Fibroblast of lung (primary cell): ENCODE measurements around the gene SUPT5H. TPM values are rescaled to one million over a fixed set of nuclear protein-coding genes. Genes with fewer than 3 reads are reported as not detected.
A peak's percentile ranks its signal among the peaks of the same experiment; 100 is the strongest.

Experiments
- DNase-seq, 2 donors: peaks; one replicate each; pipeline versions ENCODE4 v3.0.0 to v3.0.0-alpha.2; 2010; ENCODE audit warnings: low read depth in 2 of 2
- H2AFZ ChIP-seq: 2 replicates; pipeline ENCODE4 v1.5.1; 2012; ENCODE audit warnings: low read length, control low read depth, inconsistent platforms
- H3K27ac ChIP-seq: 2 replicates; pipeline ENCODE4 v1.5.1; 2011; ENCODE audit warnings: low read length, control low read depth; ENCODE audit not compliant: insufficient read depth
- H3K27me3 ChIP-seq: 2 replicates; pipeline ENCODE4 v1.5.1; 2011; ENCODE audit warnings: mild to moderate bottlenecking, low read length; ENCODE audit not compliant: control insufficient read depth, insufficient read depth
- H3K36me3 ChIP-seq: 2 replicates; pipeline ENCODE4 v1.5.1; 2011; ENCODE audit warnings: low read length; ENCODE audit not compliant: control insufficient read depth, insufficient read depth
- H3K4me1 ChIP-seq: 2 replicates; pipeline ENCODE4 v1.5.1; 2011; ENCODE audit warnings: low read length; ENCODE audit not compliant: control insufficient read depth, insufficient read depth; ENCODE audit errors: extremely low read depth
- H3K4me2 ChIP-seq: 2 replicates; pipeline ENCODE4 v1.5.1; 2011; ENCODE audit warnings: low read length, control low read depth; ENCODE audit not compliant: insufficient read depth; ENCODE audit errors: extremely low read depth
- H3K4me3 ChIP-seq, 4 experiments: fragments of 200-600 bp in 1 of 4; sonication (generic) in 1 of 4; replicated peaks in 1 of 4; 2 replicates each; pipeline ENCODE4 v1.5.1; 2011 to 2016; ENCODE audit warnings: low read length in 4 of 4, low read depth in 3 of 4, mild to moderate bottlenecking in 3 of 4, control low read depth in 2 of 4, inconsistent platforms in 1 of 4, mixed read lengths in 1 of 4; ENCODE audit not compliant: insufficient read depth in 1 of 4; ENCODE audit errors: control extremely low read depth in 1 of 4
- H3K79me2 ChIP-seq: 2 replicates; pipeline ENCODE4 v1.5.1; 2012; ENCODE audit warnings: mild to moderate bottlenecking, low read length, inconsistent platforms; ENCODE audit not compliant: control insufficient read depth, insufficient read depth
- H3K9ac ChIP-seq: 2 replicates; pipeline ENCODE4 v1.5.1; 2011; ENCODE audit warnings: mild to moderate bottlenecking, low read length, control low read depth; ENCODE audit not compliant: insufficient read depth
- H3K9me3 ChIP-seq: 2 replicates; pipeline ENCODE4 v1.5.1; 2012; ENCODE audit warnings: low read depth, low read length; ENCODE audit not compliant: control insufficient read depth, insufficient read depth
- H4K20me1 ChIP-seq: 2 replicates; pipeline ENCODE4 v1.5.1; 2011; ENCODE audit warnings: low read length; ENCODE audit not compliant: control insufficient read depth, insufficient read depth; ENCODE audit errors: extremely low read depth
- EZH2 ChIP-seq: IDR thresholded peaks from 2 replicates; pipeline ENCODE4 v1.5.1; 2012; ENCODE audit warnings: low read length, control low read depth, mild to moderate bottlenecking; ENCODE audit errors: missing control alignments
- polyA plus RNA-seq, 2 donors: library from polyadenylated mRNA; depleted of rRNA in 1 of 2; stranded (reverse) in 1 of 2; unstranded in 1 of 2; fragments of >200 nt; gene quantifications; 2 replicates each; pipeline ENCODE4 v1.2.1, GENCODE V29; 2011 to 2012; ENCODE audit warnings: missing spikeins in 1 of 2
- total RNA-seq: library from RNA; depleted of rRNA; stranded (reverse); fragments of >200 nt; gene quantifications from 2 replicates; pipeline ENCODE4 v1.2.1, GENCODE V29; 2014
- TF ChIP-seq, protein P1 (sequence below), 2 donors: IDR thresholded peaks in 1 of 2; conservative IDR thresholded peaks in 1 of 2; 1 replicate in 1 of 2; 2 replicates in 1 of 2; pipeline ENCODE4 v1.5.1; 2011 to 2012; ENCODE audit warnings: low read length in 2 of 2, control low read depth in 1 of 2, inconsistent platforms in 1 of 2, low read depth in 1 of 2, mild to moderate bottlenecking in 1 of 2

The SUPT5H gene
- total and polyA plus RNA-seq, 2 donors (not counting 1 experiment from before 2014, with no cell fraction given): 50.2 to 77.8 TPM

DNA sequence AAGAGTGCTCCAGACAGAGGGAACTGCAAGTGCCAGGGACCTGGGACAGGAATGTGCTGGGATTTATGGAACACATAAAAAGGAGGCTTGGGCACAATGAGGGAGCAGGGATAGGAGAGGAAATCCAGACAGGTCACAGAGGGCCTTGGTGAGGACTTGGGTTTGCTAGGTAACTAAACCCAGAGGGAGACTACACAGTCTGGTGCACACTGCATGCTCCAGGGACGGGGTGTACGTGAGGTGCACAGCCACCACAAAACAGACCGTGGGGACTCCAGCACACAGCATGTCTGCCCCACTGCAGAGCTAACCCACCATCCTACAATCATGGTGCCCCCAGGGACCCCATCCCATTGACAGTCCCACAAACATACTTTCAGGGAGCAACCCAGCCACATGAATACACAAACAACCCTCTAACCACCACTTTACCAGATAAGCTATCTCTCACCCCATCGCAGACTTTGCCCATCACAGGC lies 44.3 kb upstream of the SUPT5H start:
- Histone ChIP-seq H3K79me2 (peaks cover 8% of the 10 kb centered on the region), H3K9me3 (no peaks in the 10 kb centered on the region), H2AFZ (no peak overlapping the region), H3K4me3 (no peak overlapping the region), H3K36me3 (peaks cover 3% of the 10 kb centered on the region), H4K20me1 (no peaks in the 10 kb centered on the region), H3K9ac (peak overlapping the region; percentile 13), H3K4me1 (peaks cover 37% of the 10 kb centered on the region), H3K27ac (peak overlapping the region; percentile 96), H3K4me2 (no peak overlapping the region), H3K27me3 (no peaks in the 10 kb centered on the region)
- TF ChIP-seq, protein P1, sequence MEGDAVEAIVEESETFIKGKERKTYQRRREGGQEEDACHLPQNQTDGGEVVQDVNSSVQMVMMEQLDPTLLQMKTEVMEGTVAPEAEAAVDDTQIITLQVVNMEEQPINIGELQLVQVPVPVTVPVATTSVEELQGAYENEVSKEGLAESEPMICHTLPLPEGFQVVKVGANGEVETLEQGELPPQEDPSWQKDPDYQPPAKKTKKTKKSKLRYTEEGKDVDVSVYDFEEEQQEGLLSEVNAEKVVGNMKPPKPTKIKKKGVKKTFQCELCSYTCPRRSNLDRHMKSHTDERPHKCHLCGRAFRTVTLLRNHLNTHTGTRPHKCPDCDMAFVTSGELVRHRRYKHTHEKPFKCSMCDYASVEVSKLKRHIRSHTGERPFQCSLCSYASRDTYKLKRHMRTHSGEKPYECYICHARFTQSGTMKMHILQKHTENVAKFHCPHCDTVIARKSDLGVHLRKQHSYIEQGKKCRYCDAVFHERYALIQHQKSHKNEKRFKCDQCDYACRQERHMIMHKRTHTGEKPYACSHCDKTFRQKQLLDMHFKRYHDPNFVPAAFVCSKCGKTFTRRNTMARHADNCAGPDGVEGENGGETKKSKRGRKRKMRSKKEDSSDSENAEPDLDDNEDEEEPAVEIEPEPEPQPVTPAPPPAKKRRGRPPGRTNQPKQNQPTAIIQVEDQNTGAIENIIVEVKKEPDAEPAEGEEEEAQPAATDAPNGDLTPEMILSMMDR (conservative IDR thresholded peaks at IDR 0.05 in 1 of 2, IDR thresholded peaks at IDR 0.05 in 1 of 2; ENCODE audit: low read depth in 1 of 2, low read length in 2 of 2): no peak
- TF ChIP-seq EZH2: no peak
- DNase-seq: no peak

DNA sequence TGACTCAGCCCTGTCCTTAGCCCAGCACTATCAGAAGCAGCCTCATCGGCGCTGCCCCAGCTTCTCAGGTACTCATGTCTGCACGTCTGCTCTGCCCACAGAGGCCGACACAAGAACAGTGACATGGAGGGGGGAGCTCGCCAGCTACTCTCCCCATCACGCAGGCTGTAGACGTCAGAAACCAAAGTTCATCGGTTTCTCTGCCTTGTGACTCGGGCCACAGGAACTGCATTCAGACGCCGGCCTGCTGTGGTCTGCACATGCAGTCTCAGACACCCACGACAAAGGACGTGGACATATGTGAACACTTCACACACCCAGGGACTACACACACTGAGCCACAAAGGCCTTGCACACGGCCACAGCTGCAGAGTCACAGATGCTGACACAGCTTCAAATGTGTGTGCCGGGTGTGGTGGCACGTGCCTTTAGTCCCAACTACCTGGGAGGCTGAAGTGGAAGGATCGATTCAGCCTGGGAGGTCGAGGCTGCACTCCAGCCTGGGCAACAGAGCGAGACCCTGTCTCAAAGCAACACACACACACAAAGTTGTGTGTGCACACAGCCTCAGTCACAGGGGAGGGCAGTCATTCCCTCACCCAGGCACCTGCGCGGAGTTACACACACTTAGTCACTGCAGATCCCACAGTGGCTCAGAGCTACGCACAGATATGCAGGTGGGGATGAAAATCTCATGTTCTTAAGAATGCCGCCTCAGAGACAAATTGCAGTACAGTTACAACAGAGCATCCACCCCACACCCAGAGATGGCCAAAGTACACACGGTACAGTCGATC lies 43.6 kb upstream of the SUPT5H start:
- Histone ChIP-seq H3K9me3 (no peaks in the 10 kb centered on the region), H3K27ac (peak overlapping the region; percentile 96), H3K4me2 (peak overlapping the region; percentile 54), H3K4me3 (no peak overlapping the region), H3K4me1 (peaks cover 38% of the 10 kb centered on the region), H2AFZ (peak overlapping the region; percentile 21), H4K20me1 (no peaks in the 10 kb centered on the region), H3K36me3 (peaks cover 3% of the 10 kb centered on the region), H3K79me2 (peaks cover 10% of the 10 kb centered on the region), H3K9ac (peak overlapping the region; percentile 86), H3K27me3 (no peaks in the 10 kb centered on the region)
- no peak for TF ChIP-seq EZH2
- TF ChIP-seq, protein P1 (conservative IDR thresholded peaks at IDR 0.05 in 1 of 2, IDR thresholded peaks at IDR 0.05 in 1 of 2; ENCODE audit: low read depth in 1 of 2, low read length in 2 of 2): no peak
- peak; percentile 82 to 85 for DNase-seq

DNA sequence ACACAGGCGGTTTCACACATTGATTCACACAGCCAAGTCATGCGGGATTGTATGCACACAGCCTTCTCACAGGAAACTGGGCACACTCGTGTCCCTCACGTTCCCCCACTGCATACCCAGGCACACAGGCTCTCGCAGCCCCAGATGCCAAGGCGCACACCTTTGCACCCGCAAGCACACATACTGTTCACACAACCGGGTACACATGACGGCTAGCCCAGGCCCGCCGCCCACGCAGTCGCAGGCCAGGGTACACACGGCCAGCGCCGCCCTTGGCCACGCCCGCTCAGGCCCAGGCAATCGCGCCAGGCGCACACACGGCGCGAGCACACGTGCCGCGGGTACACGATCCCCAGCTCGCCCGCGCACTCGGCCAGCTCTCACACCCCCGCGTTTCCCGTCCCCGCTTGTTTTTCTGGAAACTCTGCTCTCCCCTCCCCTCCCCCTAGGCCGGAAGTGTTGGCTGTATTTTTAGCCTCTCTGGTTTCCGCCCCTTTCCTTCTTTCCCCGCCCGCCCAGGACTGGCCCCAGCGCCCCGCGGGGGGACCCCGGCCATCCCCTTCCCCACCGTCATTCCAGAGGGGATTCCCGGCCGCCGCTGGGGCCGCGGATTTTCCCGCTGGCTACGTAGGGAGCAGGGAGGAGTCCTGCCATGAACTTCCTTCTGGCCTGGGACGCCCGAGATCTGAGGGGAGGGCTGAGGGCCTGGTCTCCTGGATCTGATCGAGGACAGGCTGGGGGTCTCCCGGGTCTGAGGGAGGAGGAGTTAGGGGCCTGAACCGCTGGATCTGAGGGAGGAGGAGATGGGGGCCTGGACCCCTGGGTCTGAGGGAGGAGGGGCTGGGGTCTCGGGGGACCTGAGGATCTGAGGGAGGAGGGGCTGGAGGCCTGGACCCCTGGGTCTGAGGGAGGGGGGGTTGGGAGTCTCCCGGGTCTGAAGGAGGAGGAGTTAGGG lies 42.8 kb upstream of the SUPT5H start:
- Histone ChIP-seq H3K27ac (peak overlapping the region; percentile 96), H3K4me3 (peak overlapping the region; percentile 30 to 58 (median 42)), H3K27me3 (no peaks in the 10 kb centered on the region), H3K9ac (peak overlapping the region; percentile 86), H2AFZ (peak overlapping the region; percentile 21), H3K4me2 (peak overlapping the region; percentile 79), H3K36me3 (peaks cover 2% of the 10 kb centered on the region), H3K9me3 (no peaks in the 10 kb centered on the region), H4K20me1 (no peaks in the 10 kb centered on the region), H3K79me2 (peaks cover 19% of the 10 kb centered on the region), H3K4me1 (peaks cover 38% of the 10 kb centered on the region)
- DNase-seq: peak; percentile 79 to 94
- TF ChIP-seq, protein P1 (conservative IDR thresholded peaks at IDR 0.05 in 1 of 2, IDR thresholded peaks at IDR 0.05 in 1 of 2; ENCODE audit: low read depth in 1 of 2, low read length in 2 of 2): no peak
- TF ChIP-seq EZH2: no peak
